AG04449 (cell line): Measurements from ENCODE around the gene UBL5.

Source experiments
- CTCF ChIA-PET: fragments of 350-600 bp; formaldehyde crosslinking; extraction: SDS; loops from one replicate; lab custom pipeline; 2021; ENCODE audit warnings: antibody characterized with exemption; lab: Yijun Ruan, JAX
- POLR2A ChIA-PET: fragments of 400-600, 350-600 bp; formaldehyde crosslinking; extraction: SDS; loops from one replicate; lab custom pipeline; 2020; ENCODE audit warnings: antibody characterized with exemption, inconsistent platforms; lab: Yijun Ruan, JAX
- DNase-seq: peaks from one replicate; pipeline ENCODE4 v3.0.0-alpha.2; 2010; ENCODE audit warnings: low read depth, low spot score
- H3K4me3 ChIP-seq: 2 replicates; pipeline ENCODE4 v1.5.1; 2011; ENCODE audit warnings: low read depth, mild to moderate bottlenecking, control low read depth, low read length
- TF ChIP-seq, protein P1 (sequence below): IDR thresholded peaks from one replicate; pipeline ENCODE4 v1.5.1; 2011; ENCODE audit warnings: mild to moderate bottlenecking, moderate library complexity, low read length, control low read depth, inconsistent platforms; ENCODE audit not compliant: insufficient read depth; ENCODE audit errors: missing control alignments

Gene UBL5

DNA sequence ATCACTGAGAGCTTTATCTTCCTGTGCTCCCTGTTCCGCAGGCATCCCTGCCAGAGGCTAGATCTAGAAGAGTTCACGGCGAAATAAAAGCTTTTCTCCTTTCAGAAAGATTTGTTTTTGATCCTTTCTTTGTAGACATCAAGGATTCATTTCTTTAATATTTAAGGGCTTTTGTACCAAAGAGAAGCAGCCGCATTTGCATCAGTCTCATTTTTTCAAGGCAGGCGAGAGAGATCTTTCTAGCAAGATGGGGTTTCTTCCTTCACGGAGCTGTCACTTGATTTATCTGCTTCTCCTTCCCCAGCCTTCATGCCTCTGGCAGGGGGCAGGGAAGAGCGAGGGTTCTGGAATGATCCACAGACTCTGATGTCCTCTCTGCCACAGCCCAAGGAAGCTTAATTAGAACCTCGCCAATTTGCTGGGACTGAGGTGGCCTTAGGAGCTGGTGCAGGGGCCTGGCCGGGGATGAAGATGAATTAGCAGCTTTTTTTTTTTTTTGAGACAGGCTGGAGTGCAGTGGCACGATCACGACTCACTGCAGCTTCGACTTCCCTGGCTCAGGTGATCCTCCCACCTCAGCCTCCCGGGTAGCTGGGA, 47.4 kb downstream of the UBL5 start:
- DNase-seq, result no peak
- TF ChIP-seq, protein P1, sequence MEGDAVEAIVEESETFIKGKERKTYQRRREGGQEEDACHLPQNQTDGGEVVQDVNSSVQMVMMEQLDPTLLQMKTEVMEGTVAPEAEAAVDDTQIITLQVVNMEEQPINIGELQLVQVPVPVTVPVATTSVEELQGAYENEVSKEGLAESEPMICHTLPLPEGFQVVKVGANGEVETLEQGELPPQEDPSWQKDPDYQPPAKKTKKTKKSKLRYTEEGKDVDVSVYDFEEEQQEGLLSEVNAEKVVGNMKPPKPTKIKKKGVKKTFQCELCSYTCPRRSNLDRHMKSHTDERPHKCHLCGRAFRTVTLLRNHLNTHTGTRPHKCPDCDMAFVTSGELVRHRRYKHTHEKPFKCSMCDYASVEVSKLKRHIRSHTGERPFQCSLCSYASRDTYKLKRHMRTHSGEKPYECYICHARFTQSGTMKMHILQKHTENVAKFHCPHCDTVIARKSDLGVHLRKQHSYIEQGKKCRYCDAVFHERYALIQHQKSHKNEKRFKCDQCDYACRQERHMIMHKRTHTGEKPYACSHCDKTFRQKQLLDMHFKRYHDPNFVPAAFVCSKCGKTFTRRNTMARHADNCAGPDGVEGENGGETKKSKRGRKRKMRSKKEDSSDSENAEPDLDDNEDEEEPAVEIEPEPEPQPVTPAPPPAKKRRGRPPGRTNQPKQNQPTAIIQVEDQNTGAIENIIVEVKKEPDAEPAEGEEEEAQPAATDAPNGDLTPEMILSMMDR, result no peak
- POLR2A ChIA-PET, result no interaction called here
- CTCF ChIA-PET, result interaction anchor here (4.9 kb wide), 1 partner anchor 10 kb away, joined by 17 read pairs; no protein-coding TSS in a partner anchor
- no peak overlapping the region for H3K4me3 ChIP-seq

DNA sequence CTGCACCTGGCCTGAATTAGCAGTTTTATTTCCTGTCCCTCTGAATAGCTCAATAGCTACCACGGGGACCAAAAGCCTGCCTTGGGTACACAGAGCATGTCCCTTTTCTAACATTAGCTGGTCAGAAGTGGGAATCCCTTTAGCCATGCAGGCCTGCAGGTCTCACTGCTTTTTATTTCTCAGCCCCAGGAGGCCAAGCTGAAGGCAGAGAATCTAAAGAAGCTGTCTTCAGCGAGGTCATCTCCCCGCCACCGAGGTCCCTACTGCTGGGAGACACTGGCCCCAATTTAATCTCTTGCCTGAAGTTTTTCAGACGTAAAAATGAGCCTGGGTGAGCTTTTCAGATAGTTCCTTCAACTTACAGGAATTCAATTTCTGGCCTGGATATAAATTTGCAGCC, 48.1 kb downstream of the UBL5 start:
- DNase-seq, result no peak
- TF ChIP-seq, protein P1, result no peak
- ChIA-PET POLR2A (no interaction called here), CTCF (interaction anchor here (4.9 kb wide), 1 partner anchor 10 kb away, joined by 17 read pairs; no protein-coding TSS in a partner anchor)
- no peak overlapping the region for H3K4me3 ChIP-seq

DNA sequence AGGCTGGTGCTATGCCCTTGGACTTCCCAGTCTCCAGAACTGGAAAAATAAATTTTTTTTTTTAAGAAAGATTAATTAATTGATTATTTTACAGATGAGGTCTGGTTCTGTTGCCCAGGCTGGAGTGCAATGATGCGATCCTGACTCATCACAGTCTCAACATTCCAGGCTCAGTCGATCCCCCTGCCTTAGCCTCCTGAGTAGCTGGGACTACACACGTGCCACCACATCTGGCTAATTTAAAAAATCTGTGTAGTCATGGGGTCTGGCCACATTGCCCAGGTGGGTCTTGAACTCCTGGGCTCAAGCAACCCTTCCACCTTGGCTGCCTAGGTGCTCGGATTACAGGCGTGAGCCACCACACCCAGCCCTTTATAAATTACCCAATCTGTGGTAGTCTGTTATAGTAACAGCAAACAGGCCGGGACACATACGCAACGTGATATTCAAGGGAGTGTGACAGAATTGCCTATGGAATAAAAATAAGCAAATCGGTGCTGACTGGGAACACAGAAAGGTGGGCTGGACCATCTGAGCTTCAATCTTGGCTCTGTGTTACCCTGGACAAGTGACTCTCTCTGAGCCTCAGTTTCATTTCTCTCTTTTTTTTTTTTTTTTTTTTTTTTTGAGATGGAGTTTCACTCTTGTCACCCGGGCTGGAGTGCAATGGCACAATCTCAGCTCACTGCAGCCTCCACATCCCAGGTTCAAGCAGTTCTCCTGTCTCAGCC, 50.2 kb downstream of the UBL5 start:
- POLR2A ChIA-PET, result interaction anchor here (0.6 kb wide), 1 partner anchor 31 kb away, joined by 3 read pairs; no protein-coding TSS in a partner anchor
- no peak overlapping the region for H3K4me3 ChIP-seq
- TF ChIP-seq, protein P1, result no peak
- CTCF ChIA-PET, result no interaction called here
- no peak for DNase-seq

DNA sequence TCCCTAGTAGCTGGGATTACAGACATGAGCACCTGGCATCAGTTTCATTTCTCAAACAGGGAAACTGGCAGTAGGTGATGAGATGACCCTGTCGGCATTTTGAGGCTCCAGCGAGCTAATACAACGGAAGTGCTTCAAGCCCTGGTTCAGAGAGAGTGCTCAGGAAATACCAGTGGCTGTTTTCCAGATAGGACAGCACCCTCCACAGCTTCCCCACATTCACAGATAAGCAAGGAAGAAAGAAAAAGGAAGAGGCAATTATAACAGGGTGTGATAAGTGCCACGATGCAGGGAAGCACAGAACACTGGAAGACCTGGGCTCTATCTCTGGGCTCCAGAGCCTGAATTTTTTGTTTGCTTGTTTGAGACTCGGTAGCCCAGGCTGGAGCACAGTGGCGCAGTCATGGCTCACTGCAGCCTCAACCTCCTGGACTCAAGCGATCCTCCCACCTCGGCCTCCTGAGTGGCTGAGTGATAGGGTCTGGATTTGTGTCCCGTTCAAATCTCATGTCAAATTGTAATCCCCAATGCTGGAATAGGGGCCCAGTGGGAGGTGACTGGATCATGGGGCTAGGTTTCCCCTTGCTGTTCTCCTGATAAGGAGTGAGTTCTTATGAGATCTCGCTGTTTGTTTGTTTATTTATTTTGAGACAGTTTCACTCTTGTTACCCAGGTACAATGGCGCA, 50.9 kb downstream of the UBL5 start:
- DNase-seq, result no peak
- ChIA-PET CTCF (no interaction called here), POLR2A (no interaction called here)
- TF ChIP-seq, protein P1, result no peak
- no peak overlapping the region for H3K4me3 ChIP-seq
